ENCODE measurements around the gene SEMA3C. TPM values are rescaled to one million over a fixed set of nuclear protein-coding genes. Genes with fewer than 3 reads are reported as not detected.
A peak's percentile ranks its signal among the peaks of the same experiment; 100 is the strongest.
"Not testable (repeated sequence)": the region's sequence is repeated elsewhere in the genome, so short reads cannot be mapped to it uniquely, and the experiment has no call there.

The SEMA3C gene
- total RNA-seq, 1 donor from 2014 or later, result 103 TPM

DNA sequence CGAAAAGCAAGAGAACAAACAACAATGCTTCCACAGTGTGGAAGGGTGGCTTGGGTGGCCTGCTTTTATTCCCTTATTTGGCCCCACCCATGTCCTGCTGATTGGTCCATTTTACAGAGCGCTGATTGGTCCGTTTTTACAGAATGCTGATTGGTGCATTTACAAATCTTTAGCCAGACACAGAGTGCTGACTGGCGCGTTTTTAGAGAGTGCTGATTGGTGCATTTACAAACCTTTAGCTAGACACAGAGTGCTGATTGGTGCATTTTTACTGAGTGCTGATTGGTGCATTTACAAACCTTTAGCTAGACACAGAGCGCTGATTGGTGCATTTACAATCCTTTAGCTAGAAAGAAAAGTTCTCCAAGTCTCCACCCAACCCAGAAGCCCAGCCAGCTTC, 8.1 kb upstream of the SEMA3C start:
- not testable (repeated sequence) for DNase-seq

DNA sequence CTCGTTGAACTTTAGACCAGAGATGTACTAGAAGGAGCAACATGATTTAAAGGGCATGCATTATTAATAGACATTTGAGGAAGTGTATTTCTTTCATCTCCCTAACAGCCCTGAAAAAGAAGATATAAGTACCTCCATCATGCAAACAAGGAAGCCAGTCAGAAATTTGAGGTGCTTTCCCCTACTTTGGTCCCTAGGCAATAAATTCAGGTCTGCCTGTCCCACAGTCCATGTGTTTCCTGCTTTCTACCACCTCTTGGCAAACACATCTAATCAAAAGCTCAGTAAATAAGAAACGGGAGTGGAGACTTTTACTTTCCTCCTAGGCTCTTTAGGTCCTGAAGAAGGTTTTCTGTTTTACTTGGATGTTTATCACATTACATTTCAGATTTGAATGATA, 5.2 kb upstream of the SEMA3C start:
- no peak for DNase-seq

DNA sequence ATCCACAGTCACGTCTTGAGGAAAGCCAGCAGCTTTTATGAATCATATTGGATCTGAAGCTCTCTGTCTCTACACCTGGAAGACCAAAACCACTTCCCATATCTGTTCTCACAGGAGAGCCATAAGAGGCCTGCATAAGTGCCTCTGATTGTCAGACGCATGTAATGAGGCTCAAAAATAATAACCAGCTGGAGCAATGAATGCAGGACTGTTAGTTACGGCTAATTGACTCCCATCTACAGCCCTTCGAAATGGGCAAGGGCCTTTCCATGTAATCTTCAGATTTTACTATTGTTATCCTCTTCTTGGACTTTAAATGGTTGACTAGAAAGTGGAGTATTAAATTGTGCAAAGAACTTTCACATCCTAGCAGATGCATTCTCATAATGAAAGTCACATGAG, 4.4 kb upstream of the SEMA3C start:
- no peak for DNase-seq

DNA sequence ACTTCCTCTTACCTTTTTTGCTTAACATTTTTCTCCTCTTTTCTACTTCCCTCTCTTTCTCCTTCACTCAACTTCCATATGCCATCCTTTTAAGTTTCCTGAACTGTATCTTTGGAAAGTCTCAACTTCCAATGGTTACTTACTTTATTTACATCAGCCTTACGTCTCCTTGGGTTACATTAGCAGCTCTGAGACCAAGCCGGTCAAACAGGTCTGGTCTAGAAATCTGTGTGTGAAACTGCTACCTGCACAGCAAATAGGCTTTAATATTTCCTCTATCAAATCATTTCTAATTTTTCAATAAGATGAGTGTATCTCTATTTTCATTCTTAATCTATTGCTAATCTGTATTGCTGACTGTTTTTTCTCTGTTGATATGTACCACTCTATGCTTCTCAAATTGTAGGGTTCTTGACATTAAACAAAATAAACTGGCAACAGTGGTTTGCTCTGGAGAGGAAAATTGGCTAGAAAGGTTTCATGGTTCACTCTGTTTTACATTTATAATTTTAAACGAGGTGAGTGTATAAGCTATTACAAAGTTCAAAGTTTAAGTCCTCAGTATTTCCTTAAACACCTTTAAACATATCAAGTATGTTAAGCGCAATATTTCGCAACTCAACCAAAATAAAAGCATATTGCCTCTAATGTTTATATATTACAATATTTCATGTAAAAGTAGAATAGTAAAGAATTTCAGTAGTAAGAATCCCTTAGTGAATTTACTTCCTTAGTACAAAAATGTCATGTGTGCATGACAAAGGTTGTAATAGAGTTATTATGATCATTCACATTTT, 3.6 kb upstream of the SEMA3C start:
- no peak for DNase-seq

DNA sequence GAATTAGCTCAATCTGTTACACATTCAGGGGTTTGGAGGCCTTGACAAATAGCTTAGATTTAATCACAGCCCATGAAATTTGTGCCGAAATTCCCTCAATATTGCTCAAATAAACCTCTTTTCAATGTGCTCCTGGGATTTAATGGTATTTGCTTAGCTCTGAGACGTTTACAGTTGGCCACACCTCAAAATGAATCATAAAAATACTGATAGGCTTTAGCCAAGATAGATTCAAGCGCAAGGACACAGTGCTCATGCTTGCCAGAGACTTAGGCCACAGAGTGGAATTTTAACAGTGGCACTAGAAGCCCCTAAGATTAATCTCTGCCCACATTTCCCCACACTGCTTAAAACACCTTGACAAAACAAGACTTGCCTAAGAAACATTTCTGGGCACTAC, 2.3 kb upstream of the SEMA3C start:
- no peak for DNase-seq

DNA sequence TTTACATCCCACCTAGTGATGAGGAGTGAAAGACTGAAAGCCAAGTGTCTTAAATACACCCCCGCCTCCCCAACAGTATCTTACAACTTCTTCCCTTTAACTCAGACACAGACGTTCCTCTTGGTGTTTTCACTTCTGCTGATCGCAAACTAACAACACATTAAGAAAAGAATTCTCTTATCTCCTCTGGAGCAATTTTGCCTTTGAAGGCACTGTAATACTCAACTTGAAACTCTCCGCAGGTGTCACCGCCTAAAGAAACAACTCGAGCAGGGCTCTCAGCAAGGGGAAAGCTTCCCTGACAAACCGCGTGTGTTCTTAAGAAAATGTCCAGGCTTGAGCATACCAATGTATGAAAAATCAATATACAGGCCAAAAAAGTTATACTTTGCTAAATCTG, 452 bp downstream of the SEMA3C start:
- peak; percentile 54 for DNase-seq

DNA sequence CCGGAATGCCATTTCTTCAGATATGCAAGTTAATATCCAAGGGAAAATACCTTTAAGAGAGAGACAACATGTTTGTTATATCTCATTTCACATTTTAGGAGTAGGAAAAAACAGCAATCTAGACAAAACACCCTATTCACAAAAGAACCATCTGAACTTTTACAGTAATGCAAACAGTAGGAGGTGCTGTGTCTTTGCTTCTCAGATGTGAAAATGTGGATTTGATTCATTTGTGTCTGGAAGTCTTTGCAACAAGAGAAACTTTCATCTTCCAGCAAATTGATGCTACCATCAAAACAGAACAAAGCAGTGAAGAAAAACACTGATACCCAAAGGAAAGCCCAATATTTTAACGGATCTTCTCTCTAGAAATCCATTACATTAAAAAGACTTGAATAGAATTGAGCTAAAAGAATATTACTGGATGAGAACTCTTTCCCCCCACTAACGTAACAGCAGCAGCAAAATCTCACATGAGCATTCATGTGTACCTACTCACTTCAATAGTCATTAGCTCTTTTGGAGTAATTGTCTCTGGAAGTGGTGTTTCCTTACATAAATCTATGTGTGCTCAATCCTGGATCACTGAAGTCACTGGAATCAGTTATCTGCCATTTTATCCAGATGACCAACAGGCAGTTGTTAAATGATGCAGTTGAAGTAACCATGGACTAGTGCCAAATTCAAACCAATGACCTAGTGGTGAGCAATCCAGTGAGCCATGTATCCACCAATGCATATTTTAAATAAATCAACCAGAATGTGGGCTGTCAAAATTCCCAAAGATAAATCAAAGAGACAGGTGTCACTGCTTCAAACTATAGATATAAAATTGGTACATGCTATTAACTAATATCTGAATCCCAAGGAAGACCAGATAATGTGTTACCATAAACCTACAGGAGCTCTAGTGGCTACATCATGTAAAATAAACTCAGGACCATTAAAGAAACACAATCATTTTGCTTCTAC, 1.8 kb downstream of the SEMA3C start:
- DNase-seq, result peak; percentile 48

DNA sequence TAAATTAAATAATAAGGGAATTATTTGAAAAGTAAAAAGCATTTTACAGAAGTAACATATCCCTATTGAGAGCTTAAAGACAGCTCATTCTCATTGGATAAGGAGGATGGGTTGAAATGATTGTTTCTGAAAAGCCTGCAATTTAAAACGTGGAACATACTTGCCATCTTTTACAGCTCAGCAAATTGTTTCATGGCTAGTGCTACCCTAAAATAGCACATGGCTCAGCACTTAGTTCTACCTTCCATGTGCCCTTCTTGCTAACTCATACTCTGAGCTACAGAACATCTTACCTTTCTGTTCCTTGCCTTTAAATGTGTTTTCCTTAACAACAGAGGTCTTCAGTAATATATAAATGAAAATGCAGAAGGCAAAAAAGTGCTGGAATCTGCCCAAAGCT, 8.6 kb downstream of the SEMA3C start:
- no peak for DNase-seq

DNA sequence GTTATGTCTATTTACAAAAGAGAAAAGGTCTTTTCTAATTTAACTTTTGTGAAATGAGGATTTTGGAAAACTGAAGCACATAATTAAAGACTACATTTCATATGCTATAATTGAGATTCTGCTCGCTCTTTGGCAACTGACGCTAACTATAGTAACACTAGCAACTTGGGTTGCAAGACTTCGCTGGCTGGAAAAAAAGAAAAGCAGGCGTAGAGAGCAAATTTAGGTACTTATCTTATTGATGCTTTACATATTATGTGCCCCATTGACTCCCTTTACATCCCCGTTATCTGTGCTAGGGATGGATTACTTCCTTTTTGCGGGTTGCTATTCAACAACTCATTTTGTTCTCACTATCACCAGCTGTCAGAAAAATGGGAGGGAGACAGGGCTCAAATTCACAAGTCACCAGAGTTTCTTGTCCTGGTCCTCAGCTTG, 10.5 kb downstream of the SEMA3C start:
- no peak for DNase-seq

DNA sequence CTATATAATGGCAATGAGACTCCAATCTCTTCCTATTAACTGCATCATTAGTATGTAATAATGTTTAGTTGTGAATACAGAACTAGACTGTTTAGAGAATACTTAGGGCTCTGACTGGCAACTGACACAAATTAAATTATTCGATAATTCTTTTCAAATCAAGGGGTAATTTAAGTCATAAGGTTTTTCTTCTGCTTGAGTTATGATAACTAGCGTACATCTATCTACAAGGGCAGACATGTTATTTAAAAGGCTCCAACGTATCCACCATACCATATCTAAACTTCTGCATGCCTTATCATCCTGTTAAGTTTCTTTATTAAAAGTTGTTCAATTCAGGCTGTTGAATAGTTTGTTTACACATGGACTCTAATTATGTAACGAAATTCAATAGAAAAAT, 11.2 kb downstream of the SEMA3C start:
- no peak for DNase-seq

DNA sequence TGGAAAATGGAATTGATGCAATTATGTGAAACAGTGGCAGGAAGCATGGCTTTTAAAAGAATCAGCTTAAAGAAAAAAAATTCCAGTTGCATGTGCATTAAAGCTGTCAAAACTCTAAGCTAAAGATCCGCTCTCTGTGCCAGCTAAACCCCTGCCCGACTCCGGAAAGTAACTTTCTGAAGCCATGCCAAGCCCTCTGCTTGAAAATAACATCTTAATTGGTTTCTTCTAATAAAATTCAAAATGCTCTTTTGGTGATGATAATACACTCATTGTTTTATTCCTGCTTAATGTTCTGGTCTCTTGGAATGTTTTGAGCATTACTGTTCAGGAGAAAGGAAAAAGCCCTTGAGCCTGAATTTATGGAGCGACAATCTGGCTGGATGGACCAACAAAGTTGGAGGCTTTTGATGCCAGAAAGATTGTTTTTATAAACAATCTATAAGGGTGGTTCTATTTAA, 11.7 kb downstream of the SEMA3C start:
- DNase-seq, result no peak

DNA sequence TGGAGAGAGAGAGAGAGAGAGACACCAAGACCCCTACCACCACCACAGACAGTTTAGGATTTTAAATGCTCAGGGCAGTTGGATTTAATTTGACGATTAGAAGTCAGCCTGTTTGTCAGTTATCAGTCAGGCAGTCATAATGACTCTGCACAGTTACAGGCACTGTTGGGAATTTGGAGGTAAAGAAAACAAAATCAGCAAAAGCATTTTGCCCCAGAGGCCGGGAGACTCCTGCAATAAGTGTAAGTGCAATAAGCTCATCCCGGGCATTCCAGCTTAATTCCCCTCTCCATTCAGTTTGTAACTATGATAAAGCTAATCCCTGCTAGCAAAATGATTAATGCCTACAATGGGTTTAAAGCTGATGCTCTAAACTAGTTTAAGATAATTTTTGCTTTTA, 13.5 kb downstream of the SEMA3C start:
- no peak for DNase-seq

DNA sequence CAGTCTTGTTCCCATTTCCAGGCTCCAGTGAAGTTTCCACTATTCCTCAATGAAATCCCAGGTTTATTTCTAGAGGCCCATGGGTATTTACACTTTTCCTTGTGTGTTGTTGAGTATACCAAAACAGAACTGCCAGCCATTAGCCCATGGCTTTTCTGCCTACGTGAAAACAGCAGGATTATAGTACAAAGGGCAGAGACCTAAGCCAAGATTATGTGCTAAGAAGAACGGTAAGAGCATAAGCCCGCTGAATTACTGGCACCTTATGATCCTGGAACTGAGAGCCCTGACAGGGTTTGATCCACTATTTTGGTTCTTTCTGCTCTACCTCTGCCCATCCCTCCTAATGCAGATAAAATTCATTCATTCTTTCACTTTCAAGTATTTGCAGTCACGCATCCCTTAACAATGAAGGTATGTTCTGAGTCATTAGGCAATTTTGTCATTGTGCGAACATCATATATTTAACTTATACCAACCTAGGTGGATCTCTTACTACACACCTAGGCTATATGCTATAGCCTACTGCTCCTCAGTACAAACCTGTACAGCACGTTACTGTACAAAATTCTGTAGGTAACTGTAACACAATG, 16.0 kb downstream of the SEMA3C start:
- DNase-seq, result no peak

DNA sequence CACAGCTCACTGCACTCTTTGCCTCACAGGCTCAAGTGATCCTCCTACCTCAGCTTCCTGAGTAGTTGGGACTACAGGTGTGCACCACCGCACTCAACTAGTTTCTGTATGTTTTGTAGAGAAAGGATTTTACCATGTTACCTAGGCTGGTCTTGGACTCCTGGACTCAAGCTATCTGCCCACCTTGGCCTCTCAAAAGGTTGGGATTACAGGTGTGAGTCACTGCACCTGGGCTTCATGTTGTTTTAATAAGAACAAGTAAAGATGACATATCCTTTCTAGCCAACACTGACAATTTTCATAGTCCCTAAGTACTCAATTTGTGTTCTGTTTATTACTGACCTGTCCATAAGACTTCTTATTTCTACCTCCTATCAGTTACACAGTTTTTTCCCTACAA, 16.8 kb downstream of the SEMA3C start:
- no peak for DNase-seq

DNA sequence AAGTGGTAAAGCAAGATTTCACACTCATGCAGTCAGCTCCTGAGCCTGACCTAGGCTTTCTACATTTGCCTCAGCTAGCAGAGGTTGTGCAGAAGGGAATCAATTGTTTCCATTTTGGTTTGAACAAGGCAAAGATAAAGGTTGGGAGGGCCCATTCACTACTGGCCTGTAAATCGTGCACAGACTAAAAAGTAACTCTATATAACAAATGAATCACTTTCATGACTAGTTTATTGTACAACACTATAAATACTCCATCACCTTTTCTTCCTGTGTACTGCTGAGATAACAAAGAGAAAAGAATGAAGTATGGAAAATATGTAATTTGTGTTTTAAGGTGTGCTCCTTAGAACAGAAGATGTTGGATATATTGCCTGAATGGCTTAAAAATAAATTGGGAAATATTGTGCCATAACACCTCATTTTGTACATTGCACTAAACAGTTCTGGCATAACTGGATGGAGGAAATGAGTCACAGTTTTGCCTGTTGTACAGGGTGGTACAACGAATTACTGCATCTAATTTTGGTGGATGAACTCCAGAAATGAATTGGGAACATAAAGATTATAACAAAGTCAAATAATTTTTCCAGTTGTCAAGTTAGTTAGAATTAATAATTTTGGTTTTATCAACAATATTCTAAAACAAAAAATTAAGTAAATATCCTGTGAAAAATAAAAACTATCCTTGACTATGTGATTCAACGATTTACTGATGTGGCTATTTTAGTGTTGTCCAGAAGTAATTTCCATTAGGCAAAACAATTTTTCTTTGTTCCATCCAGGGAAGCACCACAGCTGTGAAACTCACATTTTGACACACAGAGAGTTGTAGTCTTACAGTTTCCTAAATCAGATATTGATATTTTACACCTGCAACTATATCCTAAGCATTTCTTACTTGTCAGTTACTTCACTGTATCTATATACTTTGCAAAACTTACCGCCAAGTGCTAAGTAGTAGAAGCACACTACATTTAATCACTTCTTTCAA, 18.0 kb downstream of the SEMA3C start:
- DNase-seq, result no peak

DNA sequence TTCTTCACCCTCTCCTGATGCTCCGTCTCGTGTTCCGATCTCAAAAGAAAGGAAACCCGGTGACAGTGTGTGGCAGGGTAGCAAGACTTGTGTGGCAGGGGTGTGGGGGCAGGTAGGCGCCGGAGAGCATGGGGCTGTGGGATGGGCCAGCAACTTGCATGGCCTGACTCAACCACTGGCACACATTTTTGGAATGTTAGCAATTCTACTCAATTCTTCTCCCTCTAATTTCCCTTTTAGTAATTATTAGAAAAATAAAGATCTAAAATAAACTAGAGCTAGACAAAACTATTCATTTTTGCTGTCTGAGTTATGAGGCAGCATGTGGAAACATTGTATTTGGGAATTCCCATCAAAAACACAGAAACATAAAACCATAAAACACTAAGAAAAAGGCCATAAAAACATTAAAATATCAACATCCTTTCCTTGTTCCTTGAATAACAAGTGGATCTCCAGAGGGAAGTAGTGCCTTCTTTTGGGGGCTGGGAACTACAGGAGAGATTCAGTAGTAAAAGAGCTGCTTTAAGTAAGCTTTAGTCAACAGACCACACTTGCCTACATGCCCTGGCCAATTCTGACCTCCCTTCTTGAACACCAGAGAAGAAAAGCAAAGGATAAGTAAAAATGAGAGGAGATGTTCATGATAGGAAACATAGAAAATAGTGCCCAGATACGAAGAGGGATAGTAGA, 21.8 kb downstream of the SEMA3C start:
- no peak for DNase-seq

DNA sequence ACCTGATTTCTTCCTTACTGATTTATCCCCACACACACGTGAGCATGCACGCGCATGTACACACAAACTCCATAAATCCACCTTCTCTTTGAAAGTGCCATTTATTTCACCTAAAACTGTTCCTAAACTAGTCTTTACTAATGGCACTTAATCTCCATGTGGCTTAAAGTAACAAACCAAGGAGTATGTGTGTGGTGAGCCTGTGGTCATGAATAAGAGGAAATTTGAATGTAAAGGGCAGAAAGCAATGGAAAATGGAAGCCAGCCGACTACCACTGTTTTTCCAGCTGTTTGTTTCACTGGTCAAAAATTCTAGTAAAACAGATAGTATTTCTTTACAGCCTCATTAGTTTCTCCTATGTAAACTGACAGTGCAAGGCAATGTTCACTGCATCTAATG, 23.8 kb downstream of the SEMA3C start:
- DNase-seq, result no peak

DNA sequence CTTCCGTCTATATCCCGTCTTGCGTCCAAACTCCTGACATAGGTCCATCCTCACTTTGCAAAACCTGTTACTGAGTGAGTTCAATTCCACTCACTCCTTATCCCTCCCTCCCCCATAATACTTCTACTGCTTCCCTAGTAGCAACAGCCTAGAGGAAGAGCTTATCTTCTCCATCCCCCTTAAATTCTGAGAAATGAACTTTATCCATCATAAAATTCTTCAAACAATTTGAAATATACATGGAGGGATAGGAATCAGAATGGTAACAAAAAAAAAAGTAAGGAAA, 27.6 kb downstream of the SEMA3C start:
- no peak for DNase-seq

DNA sequence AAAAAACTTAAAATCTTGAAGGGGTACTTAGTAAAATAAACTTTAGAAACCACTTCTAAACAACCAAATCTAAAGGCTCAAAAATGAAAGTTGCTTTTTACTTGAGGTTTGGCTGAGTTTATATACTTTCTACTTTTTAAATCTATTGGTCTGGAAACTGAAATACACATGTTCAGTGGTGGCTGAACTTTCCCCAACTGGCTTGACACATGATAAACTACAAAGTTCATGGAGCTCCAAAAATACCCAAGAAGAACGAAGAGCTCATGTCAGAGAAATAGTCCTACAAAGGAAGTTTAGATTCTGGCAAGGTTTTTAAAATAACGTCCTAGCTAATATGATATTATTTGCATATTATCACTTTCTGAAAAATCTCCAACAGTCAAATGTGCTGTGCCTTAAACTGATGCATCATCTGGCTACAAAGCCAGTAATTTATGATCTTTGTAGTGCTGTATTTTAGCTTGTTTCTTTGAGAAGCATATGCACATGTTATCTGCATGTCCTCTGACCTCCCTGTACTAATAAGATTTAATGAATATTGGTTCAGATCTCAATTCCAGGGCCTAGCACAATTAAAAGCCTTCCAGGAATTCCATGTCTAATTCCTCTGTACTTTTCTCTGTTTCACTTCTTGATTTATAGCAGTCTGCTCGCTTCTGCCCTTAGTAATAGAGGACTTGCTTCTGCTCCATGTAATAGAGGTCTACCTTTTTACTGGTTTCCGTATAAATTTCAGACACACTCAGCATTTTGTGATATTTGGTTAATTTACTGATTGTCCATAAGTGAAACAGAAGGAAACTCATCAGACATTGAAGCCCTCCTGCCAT, 28.2 kb downstream of the SEMA3C start:
- no peak for DNase-seq

DNA sequence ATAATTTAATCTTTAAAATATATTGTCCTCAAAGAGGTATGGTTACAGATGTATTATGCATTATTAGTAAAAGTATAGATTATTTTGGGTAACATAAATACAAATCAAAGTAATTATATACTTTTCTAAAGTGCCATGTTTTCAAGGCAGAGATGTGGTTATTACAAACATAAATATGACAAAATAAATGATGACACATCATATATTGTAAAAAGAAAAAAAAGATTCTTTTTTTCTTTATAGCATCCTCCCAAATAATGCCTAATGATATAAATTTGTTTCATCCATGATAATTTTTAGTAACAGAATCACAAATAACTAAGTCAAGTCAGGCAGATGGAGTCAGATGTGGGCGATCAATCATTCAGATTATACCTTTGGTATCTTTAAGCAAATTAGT, 29.3 kb downstream of the SEMA3C start:
- DNase-seq, result no peak

Data from skin of body (tissue), 2 donors.